ENCODE results near the gene MVK.

DNA sequence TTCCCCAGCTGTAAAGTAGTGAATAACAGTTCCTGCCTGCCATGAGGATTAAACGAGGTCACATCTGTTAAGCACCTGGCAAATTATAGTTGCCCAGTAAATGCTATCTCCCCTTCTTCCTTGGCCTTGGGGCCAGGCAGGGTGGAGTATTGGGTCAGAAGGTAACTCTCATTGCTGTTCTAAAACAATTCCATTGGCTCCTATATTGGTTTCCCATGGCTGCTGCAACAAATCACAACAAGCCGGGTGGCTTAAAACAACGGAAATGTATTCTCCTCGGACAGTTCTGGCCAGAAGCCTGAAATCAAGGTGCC lies 32.2 kb upstream of the MVK start:
- TF ChIP-seq, protein P1, sequence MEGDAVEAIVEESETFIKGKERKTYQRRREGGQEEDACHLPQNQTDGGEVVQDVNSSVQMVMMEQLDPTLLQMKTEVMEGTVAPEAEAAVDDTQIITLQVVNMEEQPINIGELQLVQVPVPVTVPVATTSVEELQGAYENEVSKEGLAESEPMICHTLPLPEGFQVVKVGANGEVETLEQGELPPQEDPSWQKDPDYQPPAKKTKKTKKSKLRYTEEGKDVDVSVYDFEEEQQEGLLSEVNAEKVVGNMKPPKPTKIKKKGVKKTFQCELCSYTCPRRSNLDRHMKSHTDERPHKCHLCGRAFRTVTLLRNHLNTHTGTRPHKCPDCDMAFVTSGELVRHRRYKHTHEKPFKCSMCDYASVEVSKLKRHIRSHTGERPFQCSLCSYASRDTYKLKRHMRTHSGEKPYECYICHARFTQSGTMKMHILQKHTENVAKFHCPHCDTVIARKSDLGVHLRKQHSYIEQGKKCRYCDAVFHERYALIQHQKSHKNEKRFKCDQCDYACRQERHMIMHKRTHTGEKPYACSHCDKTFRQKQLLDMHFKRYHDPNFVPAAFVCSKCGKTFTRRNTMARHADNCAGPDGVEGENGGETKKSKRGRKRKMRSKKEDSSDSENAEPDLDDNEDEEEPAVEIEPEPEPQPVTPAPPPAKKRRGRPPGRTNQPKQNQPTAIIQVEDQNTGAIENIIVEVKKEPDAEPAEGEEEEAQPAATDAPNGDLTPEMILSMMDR (conservative IDR thresholded peaks at IDR 0.05) = no peak
- TF ChIP-seq EZH2 (IDR thresholded peaks at IDR 0.05; ENCODE audit: low read depth) = no peak

Measured in PC-9 (cell line).